GM18907 (cell line): Measurements from ENCODE around the gene NPAS3.

ENCODE experiments used
- ATAC-seq: cut with Tn5 transposase; IDR thresholded peaks from one replicate; pipeline ENCODE4 v1.9.1; 2021; ENCODE audit warnings: mild to moderate bottlenecking, moderate library complexity; ENCODE audit not compliant: unreplicated experiment

NPAS3 gene

GRCh38 chr14:32938719-32939253, at the start of gene NPAS3:
Gene NPAS3 (plus strand): TSS chr14:32938879.
- peak; percentile 34 for ATAC-seq

- no peak for ATAC-seq
Measured at GRCh38 chr14:32896979-32897697, 41.5 kb upstream of the NPAS3 start.

- no peak for ATAC-seq
Measured at GRCh38 chr14:32897698-32898064, 41.0 kb upstream of the NPAS3 start.

- ATAC-seq = no peak
Measured at GRCh38 chr14:32898876-32899275, 39.8 kb upstream of the NPAS3 start.

- no peak for ATAC-seq
Measured at GRCh38 chr14:32900547-32900946, 38.1 kb upstream of the NPAS3 start.

GRCh38 chr14:32905013-32905412, 33.7 kb upstream of the NPAS3 start:
- no peak for ATAC-seq

GRCh38 chr14:32906672-32907071, 32.0 kb upstream of the NPAS3 start:
- ATAC-seq = no peak

- ATAC-seq = no peak
Measured at GRCh38 chr14:32908196-32909084, 30.2 kb upstream of the NPAS3 start.

GRCh38 chr14:32913725-32914124, 25.0 kb upstream of the NPAS3 start:
- ATAC-seq = no peak

GRCh38 chr14:32914391-32914790, 24.3 kb upstream of the NPAS3 start:
- ATAC-seq = no peak

GRCh38 chr14:32920696-32921276, 17.9 kb upstream of the NPAS3 start:
- no peak for ATAC-seq

GRCh38 chr14:32925439-32925838, 13.2 kb upstream of the NPAS3 start:
- ATAC-seq = no peak

- ATAC-seq = no peak
Measured at GRCh38 chr14:32932302-32932913, 6.3 kb upstream of the NPAS3 start.

- ATAC-seq = no peak
Measured at GRCh38 chr14:32932914-32933628, 5.6 kb upstream of the NPAS3 start.

GRCh38 chr14:32933629-32934072, 5.0 kb upstream of the NPAS3 start:
- ATAC-seq = no peak

- ATAC-seq = no peak
Measured at GRCh38 chr14:32934073-32934880, 4.4 kb upstream of the NPAS3 start.

GRCh38 chr14:32934881-32935633, 3.6 kb upstream of the NPAS3 start:
- no peak for ATAC-seq

GRCh38 chr14:32939254-32940065, 781 bp downstream of the NPAS3 start:
- peak; percentile 41 for ATAC-seq
